ENCODE measurements around the gene DDX42. TPM values are rescaled to one million over a fixed set of nuclear protein-coding genes. Genes with fewer than 3 reads are reported as not detected.
A peak's percentile ranks its signal among the peaks of the same experiment; 100 is the strongest.

Gene DDX42
- total and polyA plus RNA-seq, 7 donors: 30.7 to 136 (median 82.0) TPM

DNA sequence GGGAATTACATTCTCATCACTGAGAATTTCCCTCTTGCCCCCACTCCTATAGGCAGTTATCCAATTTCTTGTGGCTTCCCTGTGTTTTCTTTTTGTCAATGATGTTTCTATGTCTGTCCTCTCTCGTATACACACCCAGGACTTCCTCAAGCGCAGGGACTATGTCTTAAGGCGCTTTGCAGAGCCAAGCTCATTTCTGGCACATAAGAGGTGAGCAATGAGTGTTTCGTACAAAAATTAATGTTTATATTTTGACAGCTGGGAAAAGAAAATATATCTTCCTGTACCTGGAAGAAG is 947 bp downstream of the DDX42 start:
- Histone ChIP-seq H3K27ac (peak overlapping the region; percentile 97 to 99 (median 98)), H3K9me3 (no peaks in the 10 kb centered on the region), H3K4me3 (peak overlapping the region; percentile 49 to 98 (median 92)), H3K4me1 (peaks cover 0 to 58% (median 44%) of the 10 kb centered on the region in 4 donors), H3K36me3 (peaks cover 0 to 24% (median 7%) of the 10 kb centered on the region in 4 donors), H3K27me3 (no peaks in the 10 kb centered on the region)
- DNase-seq: no peak
- intact Hi-C loops (cut with DNase I): loop anchor here (2.0 to 5.0 kb wide), 2 partner anchors 52 to 68 kb away; partner anchors contain the start of genes FTSJ3, PSMC5 and SMARCD2
- 1 to 3% methylated on average over 4 of the region's 4 CpGs for WGBS, 2 donors
- TF ChIP-seq EP300 (IDR thresholded peaks at IDR 0.05): no peak
- TF ChIP-seq POLR2AphosphoS5 (IDR thresholded peaks at IDR 0.05): no peak
- TF ChIP-seq, protein P1, sequence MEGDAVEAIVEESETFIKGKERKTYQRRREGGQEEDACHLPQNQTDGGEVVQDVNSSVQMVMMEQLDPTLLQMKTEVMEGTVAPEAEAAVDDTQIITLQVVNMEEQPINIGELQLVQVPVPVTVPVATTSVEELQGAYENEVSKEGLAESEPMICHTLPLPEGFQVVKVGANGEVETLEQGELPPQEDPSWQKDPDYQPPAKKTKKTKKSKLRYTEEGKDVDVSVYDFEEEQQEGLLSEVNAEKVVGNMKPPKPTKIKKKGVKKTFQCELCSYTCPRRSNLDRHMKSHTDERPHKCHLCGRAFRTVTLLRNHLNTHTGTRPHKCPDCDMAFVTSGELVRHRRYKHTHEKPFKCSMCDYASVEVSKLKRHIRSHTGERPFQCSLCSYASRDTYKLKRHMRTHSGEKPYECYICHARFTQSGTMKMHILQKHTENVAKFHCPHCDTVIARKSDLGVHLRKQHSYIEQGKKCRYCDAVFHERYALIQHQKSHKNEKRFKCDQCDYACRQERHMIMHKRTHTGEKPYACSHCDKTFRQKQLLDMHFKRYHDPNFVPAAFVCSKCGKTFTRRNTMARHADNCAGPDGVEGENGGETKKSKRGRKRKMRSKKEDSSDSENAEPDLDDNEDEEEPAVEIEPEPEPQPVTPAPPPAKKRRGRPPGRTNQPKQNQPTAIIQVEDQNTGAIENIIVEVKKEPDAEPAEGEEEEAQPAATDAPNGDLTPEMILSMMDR (IDR thresholded peaks at IDR 0.05): no peak
- TF ChIP-seq POLR2A (IDR thresholded peaks at IDR 0.05): no peak

DNA sequence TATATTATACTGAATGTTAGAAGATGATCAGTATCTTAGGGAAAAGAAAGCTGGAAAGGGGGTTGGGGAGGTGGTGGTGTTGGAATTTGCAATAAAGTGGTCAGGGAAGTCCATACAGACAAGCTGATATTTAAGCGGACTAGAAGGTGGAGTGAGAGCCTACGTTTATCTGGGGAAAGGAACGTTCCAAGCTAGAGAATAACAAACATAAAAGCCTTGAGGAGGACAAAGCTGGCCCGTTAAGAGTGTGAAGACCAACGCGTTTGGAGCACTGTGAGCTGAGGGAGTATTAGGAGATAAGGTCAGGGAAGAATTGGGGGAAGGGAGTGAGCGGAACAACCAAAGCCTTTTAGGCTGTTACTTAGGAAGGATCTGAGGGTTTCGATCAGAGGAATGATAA is 1.4 kb downstream of the DDX42 start:
- intact Hi-C loops (cut with DNase I): loop anchor here (2.0 to 5.0 kb wide), 2 partner anchors 52 to 67 kb away; partner anchors contain the start of genes FTSJ3, PSMC5 and SMARCD2
- Histone ChIP-seq H3K27me3 (no peaks in the 10 kb centered on the region), H3K9me3 (no peaks in the 10 kb centered on the region), H3K4me1 (peaks cover 0 to 63% (median 47%) of the 10 kb centered on the region in 4 donors), H3K27ac (peak overlapping the region; percentile 97 to 99 (median 98)), H3K36me3 (peaks cover 0 to 26% (median 7%) of the 10 kb centered on the region in 4 donors), H3K4me3 (peak overlapping the region; percentile 49 to 98 (median 92))
- no peak for DNase-seq
- no peak for TF ChIP-seq POLR2AphosphoS5 (IDR thresholded peaks at IDR 0.05)
- no peak for TF ChIP-seq POLR2A (IDR thresholded peaks at IDR 0.05)
- TF ChIP-seq, protein P1 (IDR thresholded peaks at IDR 0.05): no peak
- TF ChIP-seq EP300 (IDR thresholded peaks at IDR 0.05): no peak
- WGBS, 2 donors: 19 to 36% methylated on average over 8 of the region's 8 CpGs

DNA sequence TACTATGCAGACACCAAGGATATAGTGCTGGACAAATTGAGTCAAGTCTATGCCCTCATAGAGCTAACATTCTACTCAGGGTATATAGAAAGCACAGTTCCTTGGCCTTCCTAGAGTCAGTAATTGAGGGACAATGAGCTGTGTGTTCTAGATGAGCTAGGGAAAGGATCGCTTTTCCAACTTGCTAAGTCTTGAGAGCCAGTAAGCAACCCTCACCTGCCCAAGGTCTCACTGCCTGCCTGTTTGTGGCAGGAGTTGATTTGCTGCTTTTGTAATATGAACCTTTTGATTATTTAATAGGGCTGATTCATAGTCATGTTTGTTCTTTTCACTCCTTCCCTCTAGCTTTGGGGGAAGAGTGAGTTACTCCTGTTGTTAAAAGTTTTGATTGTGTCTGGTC is 6.5 kb downstream of the DDX42 start:
- intact Hi-C loops (cut with DNase I): no loop called here
- Histone ChIP-seq H3K36me3 (peaks cover 0 to 37% (median 7%) of the 10 kb centered on the region in 4 donors), H3K27me3 (no peaks in the 10 kb centered on the region), H3K27ac (no peak overlapping the region), H3K9me3 (no peaks in the 10 kb centered on the region), H3K4me1 (peaks cover 0 to 53% (median 39%) of the 10 kb centered on the region in 4 donors), H3K4me3 (no peak overlapping the region)
- no peak for DNase-seq
- no peak for TF ChIP-seq EP300 (IDR thresholded peaks at IDR 0.05)
- TF ChIP-seq, protein P1 (IDR thresholded peaks at IDR 0.05): no peak
- no peak for TF ChIP-seq POLR2A (IDR thresholded peaks at IDR 0.05)
- TF ChIP-seq POLR2AphosphoS5 (IDR thresholded peaks at IDR 0.05): no peak
- WGBS, 2 donors: 82 to 85% methylated on average over 1 of the region's 1 CpG

DNA sequence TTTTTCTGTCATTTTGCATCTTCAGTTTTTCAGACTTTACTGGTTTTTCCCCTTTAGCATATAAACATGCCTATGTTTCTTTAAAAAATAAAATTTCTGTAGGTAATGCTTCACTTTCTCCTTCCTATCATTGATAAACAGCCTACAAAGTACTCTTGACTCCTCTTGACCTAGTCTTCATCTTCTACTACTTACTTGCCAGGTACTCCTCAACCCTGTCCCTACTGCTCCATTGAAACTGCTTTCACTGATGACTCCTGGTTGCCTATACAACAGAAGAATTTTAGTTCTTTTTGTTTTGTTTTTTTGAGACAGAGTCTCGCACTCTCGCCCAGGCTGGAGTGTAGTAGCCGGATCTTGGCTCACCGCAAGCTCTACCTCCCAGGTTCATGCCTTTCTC is 7.0 kb downstream of the DDX42 start:
- no peak for TF ChIP-seq POLR2A (IDR thresholded peaks at IDR 0.05)
- TF ChIP-seq EP300 (IDR thresholded peaks at IDR 0.05): no peak
- TF ChIP-seq, protein P1 (IDR thresholded peaks at IDR 0.05): no peak
- TF ChIP-seq POLR2AphosphoS5 (IDR thresholded peaks at IDR 0.05): no peak
- Histone ChIP-seq H3K4me1 (peaks cover 0 to 53% (median 35%) of the 10 kb centered on the region in 4 donors), H3K27me3 (no peaks in the 10 kb centered on the region), H3K36me3 (peaks cover 0 to 37% (median 7%) of the 10 kb centered on the region in 4 donors), H3K9me3 (no peaks in the 10 kb centered on the region), H3K4me3 (no peak overlapping the region), H3K27ac (no peak overlapping the region)
- intact Hi-C loops (cut with DNase I): no loop called here
- no peak for DNase-seq
- 98 to 99% methylated on average over 4 of the region's 4 CpGs for WGBS, 2 donors

DNA sequence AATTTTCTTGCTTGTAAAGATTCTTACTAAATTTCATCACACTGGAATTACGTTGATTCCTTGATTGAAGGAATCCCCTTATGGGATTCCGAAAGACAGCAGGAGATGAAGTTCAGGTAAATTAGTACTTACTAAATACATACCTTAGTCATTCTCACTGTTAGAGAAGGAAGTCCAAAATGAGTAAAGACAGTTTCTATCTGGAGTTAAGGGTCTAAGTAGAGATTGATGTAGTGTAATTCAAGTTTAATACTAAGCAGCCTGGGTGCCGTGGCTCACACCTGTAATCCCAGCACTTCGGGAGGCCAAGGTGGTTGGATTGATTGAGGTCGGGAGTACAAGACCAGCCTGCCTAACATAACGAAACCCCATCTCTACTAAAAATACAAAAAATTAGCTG is 9.6 kb downstream of the DDX42 start:
- DNase-seq: no peak
- no peaks in the 10 kb centered on the region for H3K27me3 ChIP-seq
- intact Hi-C loops (cut with DNase I): no loop called here
- 82 to 89% methylated on average over 6 of the region's 6 CpGs for WGBS, 2 donors
- no peak overlapping the region for H3K4me3 ChIP-seq
- H3K27ac ChIP-seq: no peak overlapping the region
- TF ChIP-seq POLR2AphosphoS5 (IDR thresholded peaks at IDR 0.05) (no peak), EP300 (IDR thresholded peaks at IDR 0.05) (no peak)
- TF ChIP-seq, protein P1 (IDR thresholded peaks at IDR 0.05): no peak
- H3K4me1 ChIP-seq: peaks cover 0 to 35% (median 26%) of the 10 kb centered on the region in 4 donors
- no peaks in the 10 kb centered on the region for H3K9me3 ChIP-seq
- H3K36me3 ChIP-seq: peaks cover 10 to 40% (median 19%) of the 10 kb centered on the region in 4 donors
